Measurements from ENCODE around the gene SCN7A. TPM values are rescaled to one million over a fixed set of nuclear protein-coding genes. Genes with fewer than 3 reads are reported as not detected.

Gene SCN7A
- total RNA-seq, 2 donors from 2014 or later: 0.18 to 0.29 TPM

DNA sequence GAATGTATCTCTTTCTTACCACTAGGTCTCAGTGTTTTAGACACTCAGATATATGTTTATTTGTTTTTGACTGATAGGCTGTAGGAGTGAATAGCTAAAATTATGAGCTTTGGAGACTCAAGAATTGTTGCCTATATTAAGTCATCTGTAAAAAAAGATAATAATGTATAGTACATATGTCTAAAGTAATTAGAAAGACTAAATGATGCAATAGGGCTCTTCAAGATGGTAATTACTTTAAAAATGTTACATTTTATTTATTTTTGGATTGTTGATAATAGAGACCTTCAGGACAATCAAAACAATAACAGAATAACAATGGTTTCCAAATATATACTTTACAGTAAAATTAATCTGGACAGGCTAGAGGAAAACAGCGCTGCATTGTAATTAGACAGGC lies 19.9 kb upstream of the SCN7A start:
- TF ChIP-seq CTCF (conservative IDR thresholded peaks at IDR 0.05): no peak
- H3K27ac Mint-ChIP-seq: no peak overlapping the region
- H3K36me3 ChIP-seq (ENCODE audit: control insufficient read depth, insufficient read depth, low read length): no peaks in the 10 kb centered on the region
- no peaks in the 10 kb centered on the region for H3K4me1 Mint-ChIP-seq
- no peaks in the 10 kb centered on the region for H3K9me3 Mint-ChIP-seq
- no peak overlapping the region for H3K27ac ChIP-seq (ENCODE audit: low read depth, low read length)
- H3K4me3 ChIP-seq (ENCODE audit: low read length): no peak overlapping the region
- DNase-seq: no peak
- H3K36me3 Mint-ChIP-seq (ENCODE audit: low read depth): no peaks in the 10 kb centered on the region
- H3K4me3 Mint-ChIP-seq: no peak overlapping the region
- no peaks in the 10 kb centered on the region for H3K27me3 ChIP-seq (ENCODE audit: control insufficient read depth, insufficient read depth, low read length, poor library complexity, severe bottlenecking)
- H3K9ac ChIP-seq (ENCODE audit: extremely low read depth, low read length, poor library complexity, severe bottlenecking): no peak overlapping the region
- WGBS, 2 experiments (ENCODE audit: insufficient coverage in 1 of 2, insufficient read length in 1 of 2): 88% methylated on average over 1 of the region's 1 CpG; no CpG with 5 or more reads in 1 of the 2 experiments
- H3K27me3 Mint-ChIP-seq (ENCODE audit: insufficient read depth): no peaks in the 10 kb centered on the region
- H3K9me3 ChIP-seq (ENCODE audit: control insufficient read depth, low read length): no peaks in the 10 kb centered on the region
- H3K4me1 ChIP-seq (ENCODE audit: control insufficient read depth, insufficient read depth, low read length): no peaks in the 10 kb centered on the region

- Histone ChIP-seq H3K9ac (ENCODE audit: extremely low read depth, low read length, poor library complexity, severe bottlenecking) (no peak overlapping the region), H3K9me3 (ENCODE audit: control insufficient read depth, low read length) (no peaks in the 10 kb centered on the region), H3K4me3 (ENCODE audit: low read length) (no peak overlapping the region), H3K27ac (ENCODE audit: low read depth, low read length) (no peak overlapping the region), H3K36me3 (ENCODE audit: control insufficient read depth, insufficient read depth, low read length) (no peaks in the 10 kb centered on the region), H3K4me1 (ENCODE audit: control insufficient read depth, insufficient read depth, low read length) (no peaks in the 10 kb centered on the region), H3K27me3 (ENCODE audit: control insufficient read depth, insufficient read depth, low read length, poor library complexity, severe bottlenecking) (peaks cover 6% of the 10 kb centered on the region)
- no peak for DNase-seq
- WGBS, 2 experiments (ENCODE audit: insufficient coverage in 1 of 2, insufficient read length in 1 of 2): 100% methylated on average over 1 of the region's 1 CpG; no CpG with 5 or more reads in 1 of the 2 experiments
- peaks cover 4% of the 10 kb centered on the region for H3K4me1 Mint-ChIP-seq
- H3K27ac Mint-ChIP-seq: no peak overlapping the region
- H3K36me3 Mint-ChIP-seq (ENCODE audit: low read depth): no peaks in the 10 kb centered on the region
- no peak for TF ChIP-seq CTCF (conservative IDR thresholded peaks at IDR 0.05)
- no peaks in the 10 kb centered on the region for H3K9me3 Mint-ChIP-seq
- H3K27me3 Mint-ChIP-seq (ENCODE audit: insufficient read depth): peaks cover 5% of the 10 kb centered on the region
- H3K4me3 Mint-ChIP-seq: no peak overlapping the region
Observed at GRCh38 chr2:166499281-166499680, 5.2 kb upstream of the SCN7A start.

DNA sequence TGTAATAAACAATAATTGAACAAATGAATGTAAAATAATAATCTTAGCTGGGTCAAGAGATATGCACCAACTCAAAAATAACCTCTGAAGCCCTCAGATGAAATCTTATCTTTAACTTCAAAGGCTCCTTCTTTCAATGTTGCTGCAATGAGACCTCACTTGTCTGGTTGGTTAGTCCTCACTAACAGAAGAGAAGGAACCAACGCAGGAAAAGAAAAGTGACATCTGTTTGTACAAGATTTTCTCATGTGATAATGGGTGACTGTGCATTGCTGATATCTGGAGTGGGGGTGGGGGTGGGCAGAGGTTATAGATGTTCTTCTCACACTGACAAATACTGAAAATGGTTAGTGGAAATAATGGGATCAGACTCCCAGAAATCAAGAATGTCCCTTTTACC lies 2.6 kb downstream of the SCN7A start:
- Histone ChIP-seq H3K4me3 (ENCODE audit: low read length) (no peak overlapping the region), H3K9ac (ENCODE audit: extremely low read depth, low read length, poor library complexity, severe bottlenecking) (no peak overlapping the region), H3K36me3 (ENCODE audit: control insufficient read depth, insufficient read depth, low read length) (no peaks in the 10 kb centered on the region), H3K27me3 (ENCODE audit: control insufficient read depth, insufficient read depth, low read length, poor library complexity, severe bottlenecking) (peaks cover 29% of the 10 kb centered on the region), H3K4me1 (ENCODE audit: control insufficient read depth, insufficient read depth, low read length) (no peaks in the 10 kb centered on the region), H3K27ac (ENCODE audit: low read depth, low read length) (no peak overlapping the region), H3K9me3 (ENCODE audit: control insufficient read depth, low read length) (no peaks in the 10 kb centered on the region)
- no peaks in the 10 kb centered on the region for H3K9me3 Mint-ChIP-seq
- H3K27ac Mint-ChIP-seq: no peak overlapping the region
- peaks cover 28% of the 10 kb centered on the region for H3K27me3 Mint-ChIP-seq (ENCODE audit: insufficient read depth)
- WGBS, 2 experiments (ENCODE audit: insufficient coverage in 1 of 2, insufficient read length in 1 of 2): 100% methylated on average over 1 of the region's 1 CpG; no CpG with 5 or more reads in 1 of the 2 experiments
- H3K4me1 Mint-ChIP-seq: peaks cover 6% of the 10 kb centered on the region
- TF ChIP-seq CTCF (conservative IDR thresholded peaks at IDR 0.05): no peak
- no peak overlapping the region for H3K4me3 Mint-ChIP-seq
- no peak for DNase-seq
- H3K36me3 Mint-ChIP-seq (ENCODE audit: low read depth): no peaks in the 10 kb centered on the region

All from endodermal cell (in vitro differentiated cells).